Cardiac muscle cell (in vitro differentiated cells and primary cell): ENCODE data around the gene HECW1. TPM values are rescaled to one million over a fixed set of nuclear protein-coding genes. Genes with fewer than 3 reads are reported as not detected.
A peak's percentile ranks its signal among the peaks of the same experiment; 100 is the strongest.

Experiments
- DNase-seq, 2 donors: peaks; one replicate each; pipeline versions ENCODE4 v3.0.0 to v3.0.0-alpha.2; 2010 to 2017; ENCODE audit warnings: low read depth in 1 of 2, low spot score in 1 of 2
- H3K27ac ChIP-seq: fragments of 200-600 bp; sonication (generic); 2 replicates; pipeline ENCODE4 v1.5.1; 2016
- H3K27me3 ChIP-seq: fragments of 200-600 bp; sonication (generic); 2 replicates; pipeline ENCODE4 v1.6.0; 2016; ENCODE audit warnings: control low read depth
- H3K36me3 ChIP-seq: fragments of 200-600 bp; sonication (generic); 2 replicates; pipeline ENCODE4 v1.5.1; 2016; ENCODE audit warnings: control low read depth
- H3K4me1 ChIP-seq: fragments of 200-600 bp; sonication (generic); 2 replicates; pipeline ENCODE4 v1.8.1; 2017; ENCODE audit warnings: low read depth, mild to moderate bottlenecking, mixed run types
- H3K4me3 ChIP-seq: fragments of 200-600 bp; sonication (generic); 2 replicates; pipeline ENCODE4 v1.5.1; 2016; ENCODE audit warnings: mild to moderate bottlenecking
- H3K9me3 ChIP-seq: fragments of 200-600 bp; sonication (generic); 2 replicates; pipeline ENCODE4 v1.5.1; 2017; ENCODE audit warnings: low read depth, mild to moderate bottlenecking, control low read depth
- polyA plus RNA-seq: library from polyadenylated mRNA; unstranded; fragments of >200 nt; fragmentation: Nextera tagmentation; extraction: Ambion mirVana; gene quantifications from 2 replicates; pipeline ENCODE4 v1.2.1, GENCODE V29; 2016
- total RNA-seq: library from RNA; depleted of rRNA; stranded (reverse); fragments of >200 nt; gene quantifications from 2 replicates; pipeline ENCODE4 v1.2.3, GENCODE V29; 2016
- TF ChIP-seq, protein P1 (sequence below): IDR thresholded peaks from 2 replicates; pipeline ENCODE4 v1.5.1; 2012; ENCODE audit warnings: low read depth, mild to moderate bottlenecking, low read length

The HECW1 gene
- total and polyA plus RNA-seq, 2 experiments from 2014 or later = 0.06 to 0.13 TPM

DNA sequence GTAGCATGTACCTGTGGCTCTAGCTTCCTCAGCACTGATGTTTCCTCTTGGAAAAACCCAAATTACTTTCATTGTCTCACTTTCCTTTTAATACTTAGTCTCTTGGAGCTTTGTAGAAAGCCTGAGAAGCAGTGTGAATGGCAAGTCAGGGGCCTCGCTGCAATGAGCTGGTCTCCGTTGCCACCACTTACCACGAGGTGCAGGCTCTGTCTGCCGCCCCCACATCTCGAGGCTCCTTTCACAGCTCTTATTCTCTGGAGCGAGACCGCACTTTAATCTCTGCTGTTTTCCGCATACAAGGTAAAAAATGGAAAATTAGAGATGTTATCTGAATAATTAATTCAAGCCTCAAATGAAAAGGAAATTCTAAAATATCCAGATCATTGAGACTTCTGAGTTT is 186.2 kb downstream of the HECW1 start:
- H3K4me1 ChIP-seq = no peaks in the 10 kb centered on the region
- H3K27ac ChIP-seq = no peak overlapping the region

DNA sequence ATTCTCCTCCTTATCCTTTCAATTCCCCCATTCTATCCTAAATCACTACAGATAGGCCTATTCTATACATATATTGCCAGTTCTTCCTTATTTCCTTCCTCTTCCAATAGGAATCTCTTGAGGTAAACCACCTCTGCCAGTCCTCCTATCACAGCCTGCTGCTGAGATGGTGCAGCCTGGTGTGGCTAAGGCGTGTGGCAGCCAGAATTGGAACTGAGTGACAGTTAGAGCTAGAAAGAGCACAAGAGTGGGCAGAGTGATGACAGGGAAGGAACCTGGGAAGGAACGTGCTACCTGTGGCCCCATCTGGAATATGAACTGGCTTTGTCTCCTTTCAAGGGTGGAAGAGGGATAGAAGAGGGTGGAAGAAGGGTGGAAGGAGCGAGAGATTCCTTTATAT is 187.7 kb downstream of the HECW1 start:
- TF ChIP-seq, protein P1, sequence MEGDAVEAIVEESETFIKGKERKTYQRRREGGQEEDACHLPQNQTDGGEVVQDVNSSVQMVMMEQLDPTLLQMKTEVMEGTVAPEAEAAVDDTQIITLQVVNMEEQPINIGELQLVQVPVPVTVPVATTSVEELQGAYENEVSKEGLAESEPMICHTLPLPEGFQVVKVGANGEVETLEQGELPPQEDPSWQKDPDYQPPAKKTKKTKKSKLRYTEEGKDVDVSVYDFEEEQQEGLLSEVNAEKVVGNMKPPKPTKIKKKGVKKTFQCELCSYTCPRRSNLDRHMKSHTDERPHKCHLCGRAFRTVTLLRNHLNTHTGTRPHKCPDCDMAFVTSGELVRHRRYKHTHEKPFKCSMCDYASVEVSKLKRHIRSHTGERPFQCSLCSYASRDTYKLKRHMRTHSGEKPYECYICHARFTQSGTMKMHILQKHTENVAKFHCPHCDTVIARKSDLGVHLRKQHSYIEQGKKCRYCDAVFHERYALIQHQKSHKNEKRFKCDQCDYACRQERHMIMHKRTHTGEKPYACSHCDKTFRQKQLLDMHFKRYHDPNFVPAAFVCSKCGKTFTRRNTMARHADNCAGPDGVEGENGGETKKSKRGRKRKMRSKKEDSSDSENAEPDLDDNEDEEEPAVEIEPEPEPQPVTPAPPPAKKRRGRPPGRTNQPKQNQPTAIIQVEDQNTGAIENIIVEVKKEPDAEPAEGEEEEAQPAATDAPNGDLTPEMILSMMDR = no peak
- Histone ChIP-seq H3K4me3 (no peak overlapping the region), H3K27me3 (no peaks in the 10 kb centered on the region), H3K4me1 (no peaks in the 10 kb centered on the region), H3K36me3 (no peaks in the 10 kb centered on the region), H3K9me3 (no peaks in the 10 kb centered on the region), H3K27ac (no peak overlapping the region)
- no peak for DNase-seq

More for the DNA sequence above, 186.2 kb downstream of the HECW1 start:
- TF ChIP-seq, protein P1 = no peak
- H3K9me3 ChIP-seq = no peaks in the 10 kb centered on the region
- H3K27me3 ChIP-seq = no peaks in the 10 kb centered on the region
- H3K36me3 ChIP-seq = no peaks in the 10 kb centered on the region
- no peak for DNase-seq
- H3K4me3 ChIP-seq = no peak overlapping the region

- Histone ChIP-seq H3K4me1 (no peaks in the 10 kb centered on the region), H3K27me3 (no peaks in the 10 kb centered on the region), H3K27ac (no peak overlapping the region), H3K36me3 (no peaks in the 10 kb centered on the region), H3K4me3 (no peak overlapping the region), H3K9me3 (no peaks in the 10 kb centered on the region)
- TF ChIP-seq, protein P1 = no peak
- peak; percentile 11 to 19 for DNase-seq
Observed at GRCh38 chr7:43302211-43302711, 189.8 kb downstream of the HECW1 start.

DNA sequence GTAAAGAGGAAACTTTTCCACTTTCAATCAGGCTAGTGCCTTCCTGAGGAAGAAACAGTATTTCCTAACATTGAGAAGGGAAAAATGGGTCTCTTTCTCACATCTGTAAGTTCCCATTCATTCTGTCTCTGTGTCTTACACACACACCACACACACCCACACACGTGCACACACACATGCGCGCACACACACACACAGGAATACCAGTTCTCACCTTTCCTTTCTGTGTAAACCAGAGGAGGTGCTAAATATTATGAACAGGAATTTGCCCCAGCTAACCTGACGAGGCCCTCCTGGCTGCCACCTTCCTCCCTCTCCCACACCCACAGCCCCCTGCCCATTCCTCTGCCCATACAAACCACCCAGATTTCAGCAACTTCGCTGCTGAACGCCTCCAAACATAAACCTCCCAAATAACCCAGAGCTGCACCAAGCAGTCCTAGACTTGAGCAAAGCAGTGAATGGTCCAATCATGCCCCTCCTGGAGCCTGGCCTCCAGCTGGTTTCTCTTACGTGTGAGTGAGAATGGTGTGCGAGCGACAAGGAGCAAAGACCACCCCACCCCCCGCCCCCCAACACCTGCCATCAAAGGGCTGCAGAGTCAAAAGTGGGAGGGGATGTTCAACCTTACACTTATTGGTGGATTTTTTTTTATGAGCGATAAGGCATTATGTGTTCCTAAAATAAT is 190.5 kb downstream of the HECW1 start:
- Histone ChIP-seq H3K27ac (no peak overlapping the region), H3K9me3 (no peaks in the 10 kb centered on the region), H3K4me3 (no peak overlapping the region), H3K4me1 (no peaks in the 10 kb centered on the region), H3K36me3 (no peaks in the 10 kb centered on the region), H3K27me3 (no peaks in the 10 kb centered on the region)
- TF ChIP-seq, protein P1 = no peak
- no peak for DNase-seq

DNA sequence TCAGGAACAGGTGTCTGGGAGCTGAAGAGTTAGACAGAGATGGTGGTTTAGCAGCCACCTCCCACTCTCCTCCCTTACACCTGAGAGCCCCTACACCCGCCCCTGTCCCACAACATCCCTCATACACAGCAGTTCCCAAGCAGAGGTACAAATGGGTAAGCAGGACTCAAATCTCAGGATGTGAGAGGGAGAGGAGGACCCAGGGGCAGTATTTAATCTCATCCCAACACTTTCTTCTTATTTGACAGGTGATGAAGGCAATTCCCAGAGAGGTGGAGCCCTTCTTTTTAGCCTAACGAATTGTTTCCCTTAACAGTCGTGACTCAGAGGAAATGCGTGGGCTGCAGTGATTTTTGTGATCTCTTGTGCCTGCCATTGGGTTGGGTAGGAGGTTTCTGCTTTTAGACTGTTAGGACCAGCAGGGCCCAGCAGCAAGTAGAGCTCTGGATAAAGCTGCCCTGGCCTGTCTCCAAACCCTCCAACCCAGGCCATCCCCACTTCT is 191.3 kb downstream of the HECW1 start:
- no peak overlapping the region for H3K27ac ChIP-seq
- no peaks in the 10 kb centered on the region for H3K9me3 ChIP-seq
- H3K27me3 ChIP-seq = no peaks in the 10 kb centered on the region
- H3K36me3 ChIP-seq = no peaks in the 10 kb centered on the region
- TF ChIP-seq, protein P1 = no peak
- no peaks in the 10 kb centered on the region for H3K4me1 ChIP-seq
- peak in 1 of 2 donors; percentile 40 for DNase-seq
- no peak overlapping the region for H3K4me3 ChIP-seq
